ENCODE measurements around the gene SPATC1L.

Gene SPATC1L

GRCh38 chr21:46221664-46222435, 37.6 kb upstream of the SPATC1L start:
- Histone ChIP-seq H3K36me3 (ENCODE audit: control insufficient read depth, insufficient read depth, low read length) (peaks cover 10% of the 10 kb centered on the region), H3K9ac (ENCODE audit: low read length) (no peak overlapping the region), H3K4me1 (ENCODE audit: control insufficient read depth, insufficient read depth, low read length) (peaks cover 10% of the 10 kb centered on the region)

GRCh38 chr21:46220847-46221246, 36.6 kb upstream of the SPATC1L start:
- H3K9me3 ChIP-seq (ENCODE audit: control insufficient read depth, low read length), result no peaks in the 10 kb centered on the region
- no peaks in the 10 kb centered on the region for H3K27me3 ChIP-seq (ENCODE audit: control insufficient read depth, insufficient read depth, low read length)
- H3K4me1 ChIP-seq (ENCODE audit: control insufficient read depth, insufficient read depth, low read length), result no peaks in the 10 kb centered on the region
- H3K4me3 ChIP-seq (ENCODE audit: low read length), result no peak overlapping the region
- peaks cover 10% of the 10 kb centered on the region for H3K36me3 ChIP-seq (ENCODE audit: control insufficient read depth, insufficient read depth, low read length)
- no peak overlapping the region for H3K9ac ChIP-seq (ENCODE audit: low read length)

More at GRCh38 chr21:46221664-46222435, 37.6 kb upstream of the SPATC1L start:
- no peak overlapping the region for H3K4me3 ChIP-seq (ENCODE audit: low read length)
- no peaks in the 10 kb centered on the region for H3K27me3 ChIP-seq (ENCODE audit: control insufficient read depth, insufficient read depth, low read length)
- no peaks in the 10 kb centered on the region for H3K9me3 ChIP-seq (ENCODE audit: control insufficient read depth, low read length)

- Histone ChIP-seq H3K9ac (ENCODE audit: low read length) (no peak overlapping the region), H3K36me3 (ENCODE audit: control insufficient read depth, insufficient read depth, low read length) (peaks cover 10% of the 10 kb centered on the region), H3K4me3 (ENCODE audit: low read length) (no peak overlapping the region), H3K27me3 (ENCODE audit: control insufficient read depth, insufficient read depth, low read length) (no peaks in the 10 kb centered on the region), H3K4me1 (ENCODE audit: control insufficient read depth, insufficient read depth, low read length) (no peaks in the 10 kb centered on the region), H3K9me3 (ENCODE audit: control insufficient read depth, low read length) (no peaks in the 10 kb centered on the region)
Observed at GRCh38 chr21:46220275-46220810, 36.1 kb upstream of the SPATC1L start.

- Histone ChIP-seq H3K36me3 (ENCODE audit: control insufficient read depth, insufficient read depth, low read length) (peaks cover 10% of the 10 kb centered on the region), H3K9ac (ENCODE audit: low read length) (no peak overlapping the region), H3K9me3 (ENCODE audit: control insufficient read depth, low read length) (no peaks in the 10 kb centered on the region), H3K27me3 (ENCODE audit: control insufficient read depth, insufficient read depth, low read length) (no peaks in the 10 kb centered on the region), H3K4me1 (ENCODE audit: control insufficient read depth, insufficient read depth, low read length) (no peaks in the 10 kb centered on the region), H3K4me3 (ENCODE audit: low read length) (no peak overlapping the region)
Observed at GRCh38 chr21:46219591-46220239, 35.5 kb upstream of the SPATC1L start.

GRCh38 chr21:46218906-46219590, 34.8 kb upstream of the SPATC1L start:
- Histone ChIP-seq H3K4me1 (ENCODE audit: control insufficient read depth, insufficient read depth, low read length) (no peaks in the 10 kb centered on the region), H3K9ac (ENCODE audit: low read length) (no peak overlapping the region), H3K36me3 (ENCODE audit: control insufficient read depth, insufficient read depth, low read length) (peaks cover 10% of the 10 kb centered on the region), H3K4me3 (ENCODE audit: low read length) (no peak overlapping the region), H3K9me3 (ENCODE audit: control insufficient read depth, low read length) (no peaks in the 10 kb centered on the region), H3K27me3 (ENCODE audit: control insufficient read depth, insufficient read depth, low read length) (no peaks in the 10 kb centered on the region)

- H3K9me3 ChIP-seq (ENCODE audit: control insufficient read depth, low read length), result no peaks in the 10 kb centered on the region
- H3K4me1 ChIP-seq (ENCODE audit: control insufficient read depth, insufficient read depth, low read length), result no peaks in the 10 kb centered on the region
- peaks cover 20% of the 10 kb centered on the region for H3K36me3 ChIP-seq (ENCODE audit: control insufficient read depth, insufficient read depth, low read length)
- H3K27me3 ChIP-seq (ENCODE audit: control insufficient read depth, insufficient read depth, low read length), result no peaks in the 10 kb centered on the region
- no peak overlapping the region for H3K4me3 ChIP-seq (ENCODE audit: low read length)
- no peak overlapping the region for H3K9ac ChIP-seq (ENCODE audit: low read length)
Observed at GRCh38 chr21:46217511-46218196, 33.4 kb upstream of the SPATC1L start.

GRCh38 chr21:46216132-46216747, 32.0 kb upstream of the SPATC1L start:
- no peak overlapping the region for H3K4me3 ChIP-seq (ENCODE audit: low read length)
- no peaks in the 10 kb centered on the region for H3K9me3 ChIP-seq (ENCODE audit: control insufficient read depth, low read length)
- no peaks in the 10 kb centered on the region for H3K27me3 ChIP-seq (ENCODE audit: control insufficient read depth, insufficient read depth, low read length)
- no peaks in the 10 kb centered on the region for H3K4me1 ChIP-seq (ENCODE audit: control insufficient read depth, insufficient read depth, low read length)
- H3K36me3 ChIP-seq (ENCODE audit: control insufficient read depth, insufficient read depth, low read length), result peaks cover 16% of the 10 kb centered on the region
- no peak overlapping the region for H3K9ac ChIP-seq (ENCODE audit: low read length)

- peaks cover 16% of the 10 kb centered on the region for H3K36me3 ChIP-seq (ENCODE audit: control insufficient read depth, insufficient read depth, low read length)
- no peaks in the 10 kb centered on the region for H3K4me1 ChIP-seq (ENCODE audit: control insufficient read depth, insufficient read depth, low read length)
- no peak overlapping the region for H3K4me3 ChIP-seq (ENCODE audit: low read length)
- no peaks in the 10 kb centered on the region for H3K27me3 ChIP-seq (ENCODE audit: control insufficient read depth, insufficient read depth, low read length)
- no peak overlapping the region for H3K9ac ChIP-seq (ENCODE audit: low read length)
- no peaks in the 10 kb centered on the region for H3K9me3 ChIP-seq (ENCODE audit: control insufficient read depth, low read length)
Observed at GRCh38 chr21:46215436-46216131, 31.3 kb upstream of the SPATC1L start.

- Histone ChIP-seq H3K9ac (ENCODE audit: low read length) (no peak overlapping the region), H3K36me3 (ENCODE audit: control insufficient read depth, insufficient read depth, low read length) (peaks cover 14% of the 10 kb centered on the region), H3K9me3 (ENCODE audit: control insufficient read depth, low read length) (no peaks in the 10 kb centered on the region), H3K27me3 (ENCODE audit: control insufficient read depth, insufficient read depth, low read length) (no peaks in the 10 kb centered on the region), H3K4me3 (ENCODE audit: low read length) (no peak overlapping the region), H3K4me1 (ENCODE audit: control insufficient read depth, insufficient read depth, low read length) (no peaks in the 10 kb centered on the region)
Observed at GRCh38 chr21:46214478-46215340, 30.4 kb upstream of the SPATC1L start.

- peaks cover 10% of the 10 kb centered on the region for H3K36me3 ChIP-seq (ENCODE audit: control insufficient read depth, insufficient read depth, low read length)
- no peaks in the 10 kb centered on the region for H3K4me1 ChIP-seq (ENCODE audit: control insufficient read depth, insufficient read depth, low read length)
- no peak overlapping the region for H3K9ac ChIP-seq (ENCODE audit: low read length)
- no peaks in the 10 kb centered on the region for H3K27me3 ChIP-seq (ENCODE audit: control insufficient read depth, insufficient read depth, low read length)
- H3K4me3 ChIP-seq (ENCODE audit: low read length), result no peak overlapping the region
- no peaks in the 10 kb centered on the region for H3K9me3 ChIP-seq (ENCODE audit: control insufficient read depth, low read length)
Observed at GRCh38 chr21:46213620-46214286, 29.5 kb upstream of the SPATC1L start.
